Mucosa of rectum (tissue), 2 donors: ENCODE data around the gene FHL2.

Experiments
- H3K27ac ChIP-seq, 2 donors: one replicate each; pipeline ENCODE4 v1.7.0; 2013; ENCODE audit warnings: inconsistent platforms in 2 of 2, low read depth in 2 of 2, low read length in 2 of 2
- H3K27me3 ChIP-seq, 2 donors: one replicate each; pipeline ENCODE4 v1.7.0; 2013; ENCODE audit warnings: low read length in 2 of 2; ENCODE audit not compliant: control insufficient read depth in 2 of 2, insufficient read depth in 2 of 2
- H3K36me3 ChIP-seq, 2 donors: one replicate each; pipeline ENCODE4 v1.7.0; 2013; ENCODE audit warnings: low read length in 2 of 2; ENCODE audit not compliant: control insufficient read depth in 2 of 2, insufficient read depth in 2 of 2
- H3K4me1 ChIP-seq, 2 donors: one replicate each; pipeline ENCODE4 v1.7.0; 2013; ENCODE audit warnings: low read length in 2 of 2, mild to moderate bottlenecking in 1 of 2; ENCODE audit not compliant: control insufficient read depth in 2 of 2, insufficient read depth in 2 of 2
- H3K4me3 ChIP-seq, 2 donors: one replicate each; pipeline ENCODE4 v1.7.0; 2013; ENCODE audit warnings: low read length in 2 of 2
- H3K9ac ChIP-seq, 2 donors: one replicate each; pipeline ENCODE4 v1.7.0; 2013; ENCODE audit warnings: low read length in 2 of 2, low read depth in 1 of 2, mild to moderate bottlenecking in 1 of 2
- H3K9me3 ChIP-seq, 2 donors: one replicate each; pipeline ENCODE4 v1.7.0; 2013; ENCODE audit warnings: low read length in 2 of 2; ENCODE audit not compliant: control insufficient read depth in 2 of 2
- donor health status: healthy.
- donor health status: Normal muscosa, but diverticular disease.

Gene FHL2

DNA sequence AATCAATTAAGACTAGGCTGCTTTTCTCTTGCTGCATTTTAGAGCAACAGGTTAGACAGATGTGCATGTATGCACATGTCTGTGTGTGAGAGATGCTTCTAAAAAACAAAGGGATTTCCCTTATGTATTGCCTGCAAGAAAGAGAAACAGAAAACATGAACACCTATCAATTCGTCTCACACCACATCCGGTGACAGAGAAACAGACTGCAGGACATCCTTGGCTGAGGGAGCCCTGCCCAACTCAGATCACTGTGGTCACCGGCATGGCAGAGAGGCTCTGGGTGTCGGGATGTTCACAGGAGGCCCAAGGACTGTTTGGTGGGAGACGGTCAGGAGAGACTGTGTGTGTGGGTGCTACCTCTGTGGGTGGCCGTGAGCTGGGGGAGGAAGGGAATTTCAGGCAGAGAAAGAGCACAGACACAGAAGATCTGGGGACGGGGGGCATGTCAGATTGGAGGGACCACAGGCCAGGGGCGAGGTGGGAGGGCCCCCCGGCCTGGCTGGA, 24.9 kb downstream of the FHL2 start:
- no peak overlapping the region for H3K9ac ChIP-seq
- H3K9me3 ChIP-seq = no peaks in the 10 kb centered on the region
- peaks cover 29 to 48% of the 10 kb centered on the region in 2 donors for H3K36me3 ChIP-seq
- peak overlapping the region; percentile 53 to 69 for H3K27ac ChIP-seq
- H3K4me1 ChIP-seq = peaks cover 0 to 16% of the 10 kb centered on the region in 2 donors
- no peak overlapping the region for H3K4me3 ChIP-seq
- no peaks in the 10 kb centered on the region for H3K27me3 ChIP-seq

DNA sequence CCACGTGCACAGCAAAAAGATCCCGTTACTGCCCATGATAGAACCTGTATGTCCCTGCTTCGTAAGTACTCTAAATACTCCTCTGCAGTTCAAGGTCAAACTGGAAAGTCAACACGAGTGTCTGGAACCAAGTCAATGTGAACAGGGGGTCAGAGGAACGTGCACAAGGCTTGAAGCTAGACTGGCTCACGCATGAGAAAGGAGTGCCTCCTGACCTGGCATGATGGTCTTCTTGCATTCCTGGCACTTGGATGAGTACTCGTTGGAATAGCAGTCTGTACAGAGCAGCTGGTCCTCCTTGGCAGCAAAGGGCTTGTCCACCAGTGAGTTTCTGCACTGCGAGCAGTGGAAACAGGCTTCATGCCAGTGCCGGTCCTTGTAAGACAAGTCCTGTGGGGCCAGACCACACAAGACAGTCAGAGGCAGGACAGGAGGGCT, 25.5 kb downstream of the FHL2 start:
- no peaks in the 10 kb centered on the region for H3K27me3 ChIP-seq
- peaks cover 28 to 44% of the 10 kb centered on the region in 2 donors for H3K36me3 ChIP-seq
- H3K27ac ChIP-seq = peak overlapping the region; percentile 53 to 69
- H3K9ac ChIP-seq = no peak overlapping the region
- H3K4me1 ChIP-seq = peaks cover 0 to 21% of the 10 kb centered on the region in 2 donors
- H3K9me3 ChIP-seq = no peaks in the 10 kb centered on the region
- H3K4me3 ChIP-seq = no peak overlapping the region

DNA sequence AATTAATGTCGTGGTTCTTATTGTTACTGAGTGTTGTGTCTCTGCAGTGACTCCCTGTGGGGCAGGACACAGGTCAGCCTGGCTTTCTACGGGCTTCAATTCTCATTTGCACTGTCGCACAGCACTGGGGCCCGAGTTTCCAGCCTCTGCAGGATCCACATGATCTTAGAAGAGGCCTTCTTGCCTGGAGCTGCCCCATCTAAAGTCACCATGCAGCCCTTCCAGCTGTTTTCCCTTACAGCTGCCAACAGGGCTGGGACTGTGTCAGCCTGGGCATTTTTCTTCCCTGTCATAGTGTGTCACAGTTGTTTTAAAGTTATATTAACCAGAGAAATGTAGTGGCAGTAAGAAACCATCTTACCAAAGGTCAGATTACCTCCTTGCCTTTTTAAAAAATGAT, 27.0 kb downstream of the FHL2 start:
- Histone ChIP-seq H3K27ac (no peak overlapping the region), H3K4me1 (peaks cover 0 to 23% of the 10 kb centered on the region in 2 donors), H3K27me3 (no peaks in the 10 kb centered on the region), H3K9me3 (no peaks in the 10 kb centered on the region), H3K4me3 (no peak overlapping the region), H3K36me3 (peaks cover 32 to 47% of the 10 kb centered on the region in 2 donors), H3K9ac (no peak overlapping the region)

DNA sequence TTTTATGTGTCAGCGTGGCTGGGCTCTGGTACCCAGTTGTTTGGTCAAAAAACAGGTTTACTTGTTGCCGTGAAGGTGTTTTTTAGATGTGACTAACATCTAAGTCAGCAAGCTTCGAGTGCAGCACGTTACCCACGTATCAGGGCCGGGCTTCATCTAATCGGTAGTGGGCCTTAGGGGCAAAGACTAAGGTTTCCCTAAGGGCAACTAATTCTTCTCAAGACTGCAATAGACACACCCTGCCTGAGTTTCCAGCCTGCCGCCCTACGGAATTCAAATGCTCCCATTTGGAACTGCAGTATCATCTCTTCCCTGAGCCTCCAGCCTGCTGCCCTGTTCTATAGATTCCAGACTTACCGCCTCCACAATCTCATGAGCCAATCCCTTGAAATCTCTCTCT, 27.7 kb downstream of the FHL2 start:
- no peak overlapping the region for H3K27ac ChIP-seq
- no peak overlapping the region for H3K9ac ChIP-seq
- H3K36me3 ChIP-seq = peaks cover 35 to 46% of the 10 kb centered on the region in 2 donors
- H3K4me3 ChIP-seq = no peak overlapping the region
- H3K4me1 ChIP-seq = peaks cover 0 to 23% of the 10 kb centered on the region in 2 donors
- no peaks in the 10 kb centered on the region for H3K9me3 ChIP-seq
- no peaks in the 10 kb centered on the region for H3K27me3 ChIP-seq

DNA sequence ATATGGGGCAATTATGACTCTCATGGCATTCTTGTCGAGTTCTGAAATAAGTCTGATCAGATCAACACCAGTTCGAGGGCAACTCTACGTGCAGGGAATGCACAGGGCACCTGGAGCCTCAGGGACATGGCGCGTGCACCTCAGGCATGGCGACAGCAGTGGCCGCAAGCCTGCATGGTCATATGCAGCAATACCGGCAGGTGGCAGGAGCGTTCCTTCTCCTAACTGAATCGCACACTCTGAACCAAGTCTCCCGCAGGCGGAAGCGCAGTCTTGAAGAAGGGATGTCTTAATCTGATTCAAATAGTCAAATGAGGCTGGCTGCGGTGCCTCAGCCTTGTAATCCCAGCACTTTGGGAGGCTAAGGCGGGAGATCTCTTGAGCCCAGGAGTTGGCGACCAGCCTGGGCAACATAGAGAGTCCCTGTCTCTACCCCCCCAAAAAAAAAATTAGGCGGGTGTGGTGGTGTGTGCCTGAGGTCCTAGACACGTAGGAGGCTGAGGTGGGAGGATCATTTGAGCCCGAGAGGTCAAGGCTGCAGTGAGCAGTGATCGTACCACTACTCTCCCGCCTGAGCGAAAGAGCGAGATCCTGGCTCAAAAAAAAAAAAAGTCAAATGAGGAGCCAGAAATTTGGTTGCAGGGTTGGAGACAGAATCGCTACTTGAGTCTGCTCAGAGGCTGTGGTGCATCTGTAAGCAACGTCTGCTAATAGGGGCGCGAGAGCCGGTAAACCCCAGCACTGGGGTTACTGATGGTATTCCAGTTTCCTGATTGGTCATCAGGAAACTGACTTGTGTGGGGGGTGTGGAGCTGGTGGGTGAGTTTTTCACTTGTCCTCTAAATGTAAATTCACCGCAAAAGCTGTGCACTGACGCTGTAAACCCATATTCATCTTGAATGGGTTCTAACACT, 28.8 kb downstream of the FHL2 start:
- H3K4me3 ChIP-seq = no peak overlapping the region
- no peaks in the 10 kb centered on the region for H3K9me3 ChIP-seq
- H3K27me3 ChIP-seq = no peaks in the 10 kb centered on the region
- H3K4me1 ChIP-seq = peaks cover 0 to 23% of the 10 kb centered on the region in 2 donors
- peaks cover 36 to 45% of the 10 kb centered on the region in 2 donors for H3K36me3 ChIP-seq
- H3K9ac ChIP-seq = no peak overlapping the region
- H3K27ac ChIP-seq = peak overlapping the region in 1 of 2 donors; percentile 33

DNA sequence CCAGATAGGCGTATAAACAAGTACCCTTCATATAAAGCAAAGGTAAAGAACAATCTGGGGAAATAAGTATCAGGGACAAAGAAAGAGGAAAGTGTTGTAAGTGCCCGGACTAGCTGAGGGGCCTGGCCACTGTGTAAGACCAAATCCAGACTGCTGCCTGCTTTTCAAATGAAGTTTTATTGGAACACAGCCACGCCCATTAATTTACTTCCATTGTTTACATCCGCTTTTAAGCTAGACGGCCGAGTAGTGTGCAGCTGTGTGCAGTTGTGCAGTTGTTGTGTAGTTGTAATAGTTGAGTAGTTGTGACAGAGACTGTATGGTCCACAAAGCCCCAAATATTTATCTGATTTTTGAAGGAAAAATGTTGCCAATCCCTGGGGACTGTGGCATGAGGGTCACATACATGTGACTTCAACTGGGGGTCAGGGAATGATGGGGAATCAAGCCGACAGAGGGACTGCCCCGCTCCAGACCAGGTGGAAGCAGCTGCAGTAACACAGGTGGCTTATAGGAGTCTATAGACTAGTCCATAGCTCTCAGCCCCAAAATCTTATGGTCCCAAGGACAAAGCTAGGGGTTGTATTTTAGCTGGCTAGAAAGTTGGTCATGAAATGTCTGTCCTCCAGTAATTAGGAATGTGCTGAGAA, 30.0 kb downstream of the FHL2 start:
- Histone ChIP-seq H3K4me1 (peaks cover 0 to 19% of the 10 kb centered on the region in 2 donors), H3K9me3 (no peaks in the 10 kb centered on the region), H3K27ac (no peak overlapping the region), H3K36me3 (peaks cover 41 to 45% of the 10 kb centered on the region in 2 donors), H3K4me3 (no peak overlapping the region), H3K27me3 (no peaks in the 10 kb centered on the region), H3K9ac (no peak overlapping the region)

DNA sequence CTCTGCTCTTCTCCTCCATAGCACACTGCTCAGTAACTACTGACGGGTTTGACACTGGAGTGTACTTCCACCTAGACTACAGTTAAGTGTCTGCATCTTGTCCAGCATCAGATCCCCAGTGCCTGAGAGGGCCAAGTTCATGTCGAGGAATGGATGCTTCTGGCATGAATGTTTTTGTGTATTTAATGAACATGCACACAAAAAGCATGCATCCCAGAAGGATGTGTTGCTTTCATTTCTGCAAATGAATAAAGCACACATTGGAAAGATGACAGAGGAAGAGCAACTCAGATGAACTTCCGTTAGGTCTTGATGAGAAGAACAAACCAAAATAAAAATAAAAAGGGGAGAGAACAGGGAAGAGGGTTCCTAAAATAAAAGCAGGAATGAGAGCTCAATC, 33.6 kb downstream of the FHL2 start:
- Histone ChIP-seq H3K9me3 (no peaks in the 10 kb centered on the region), H3K4me1 (peaks cover 0 to 16% of the 10 kb centered on the region in 2 donors), H3K27me3 (no peaks in the 10 kb centered on the region), H3K27ac (no peak overlapping the region), H3K36me3 (peaks cover 57 to 65% of the 10 kb centered on the region in 2 donors), H3K4me3 (no peak overlapping the region), H3K9ac (no peak overlapping the region)

DNA sequence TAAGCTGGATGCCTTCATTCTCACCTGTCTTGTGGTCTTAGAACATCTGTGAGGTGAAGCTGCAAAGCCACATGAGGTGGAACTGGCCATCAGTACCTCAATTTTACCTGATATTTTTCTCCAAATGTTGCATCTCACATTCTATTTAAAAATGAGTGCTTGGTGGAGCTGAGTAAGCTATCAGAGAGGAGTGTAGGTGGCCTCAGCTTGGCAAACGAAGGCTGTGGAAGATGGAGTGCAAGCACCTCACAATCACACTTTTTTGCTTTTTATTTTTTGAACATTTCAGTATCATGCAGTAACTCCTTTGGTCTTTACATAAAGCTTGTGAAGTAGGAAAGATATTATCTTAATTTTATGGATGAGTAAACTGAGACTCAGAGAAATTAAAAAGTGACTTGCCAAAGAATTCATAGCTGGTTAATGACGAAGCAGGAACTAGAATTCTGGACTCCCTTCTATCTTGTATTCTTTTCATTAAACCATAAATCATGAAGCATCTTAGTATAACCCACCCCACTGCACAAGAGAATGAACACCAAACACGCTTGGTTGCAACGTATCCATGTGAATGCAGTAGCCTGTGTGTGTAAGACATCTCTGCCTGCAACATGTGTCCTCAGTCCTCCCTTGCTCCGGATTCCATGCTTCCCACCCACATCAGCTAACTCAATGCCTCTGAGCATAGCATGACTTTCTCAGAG, 34.3 kb downstream of the FHL2 start:
- no peaks in the 10 kb centered on the region for H3K27me3 ChIP-seq
- no peak overlapping the region for H3K27ac ChIP-seq
- peaks cover 0 to 14% of the 10 kb centered on the region in 2 donors for H3K4me1 ChIP-seq
- H3K9ac ChIP-seq = no peak overlapping the region
- H3K9me3 ChIP-seq = no peaks in the 10 kb centered on the region
- peaks cover 60 to 68% of the 10 kb centered on the region in 2 donors for H3K36me3 ChIP-seq
- no peak overlapping the region for H3K4me3 ChIP-seq

DNA sequence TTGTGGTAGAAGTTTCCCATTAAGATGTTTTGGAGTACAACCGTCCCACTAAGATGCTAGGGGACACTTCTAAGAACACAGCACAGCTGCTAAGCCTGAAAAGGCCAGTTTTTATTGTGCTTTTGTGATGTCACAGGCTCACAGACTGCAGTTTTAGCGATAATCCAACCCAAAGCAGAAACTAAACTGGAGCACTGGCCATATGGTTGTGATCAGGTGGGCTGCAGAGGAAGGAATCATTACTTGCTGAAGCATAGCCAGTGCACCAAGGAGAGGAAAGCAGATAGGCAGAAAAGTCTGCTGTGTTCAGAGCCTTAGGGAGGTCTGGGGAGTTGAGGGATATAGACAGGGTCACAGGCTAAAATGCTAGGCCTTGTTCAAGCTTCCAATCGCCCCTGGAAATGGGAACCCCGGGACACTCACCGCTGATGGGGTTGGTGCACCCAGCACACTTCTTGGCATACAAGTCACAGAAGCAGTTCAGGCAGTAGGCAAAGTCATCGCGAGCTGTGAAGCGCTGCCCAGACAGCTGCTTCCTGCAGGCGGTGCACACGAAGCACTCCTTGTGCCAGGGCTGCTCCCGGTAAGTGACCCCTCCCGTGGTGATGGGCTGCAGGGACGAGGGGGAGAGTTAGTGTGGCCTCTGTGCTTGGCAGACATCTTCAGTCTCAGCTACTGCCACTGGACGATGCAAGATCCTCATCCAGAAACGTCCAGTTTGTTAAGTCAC, 35.8 kb downstream of the FHL2 start:
- no peaks in the 10 kb centered on the region for H3K9me3 ChIP-seq
- H3K4me3 ChIP-seq = no peak overlapping the region
- H3K27ac ChIP-seq = no peak overlapping the region
- H3K36me3 ChIP-seq = peaks cover 72 to 75% of the 10 kb centered on the region in 2 donors
- H3K9ac ChIP-seq = no peak overlapping the region
- no peaks in the 10 kb centered on the region for H3K27me3 ChIP-seq
- no peaks in the 10 kb centered on the region for H3K4me1 ChIP-seq
